ENCODE results near the gene CELA1.
A peak's percentile ranks its signal among the peaks of the same experiment; 100 is the strongest.
"Not testable (repeated sequence)": the region's sequence is repeated elsewhere in the genome, so short reads cannot be mapped to it uniquely, and the experiment has no call there.

CELA1 gene

GRCh38 chr12:51345681-51346080, 798 bp downstream of the CELA1 start:
- H3K4me3 ChIP-seq (ENCODE audit: low read depth, low read length): no peak overlapping the region
- TF ChIP-seq, protein P1, sequence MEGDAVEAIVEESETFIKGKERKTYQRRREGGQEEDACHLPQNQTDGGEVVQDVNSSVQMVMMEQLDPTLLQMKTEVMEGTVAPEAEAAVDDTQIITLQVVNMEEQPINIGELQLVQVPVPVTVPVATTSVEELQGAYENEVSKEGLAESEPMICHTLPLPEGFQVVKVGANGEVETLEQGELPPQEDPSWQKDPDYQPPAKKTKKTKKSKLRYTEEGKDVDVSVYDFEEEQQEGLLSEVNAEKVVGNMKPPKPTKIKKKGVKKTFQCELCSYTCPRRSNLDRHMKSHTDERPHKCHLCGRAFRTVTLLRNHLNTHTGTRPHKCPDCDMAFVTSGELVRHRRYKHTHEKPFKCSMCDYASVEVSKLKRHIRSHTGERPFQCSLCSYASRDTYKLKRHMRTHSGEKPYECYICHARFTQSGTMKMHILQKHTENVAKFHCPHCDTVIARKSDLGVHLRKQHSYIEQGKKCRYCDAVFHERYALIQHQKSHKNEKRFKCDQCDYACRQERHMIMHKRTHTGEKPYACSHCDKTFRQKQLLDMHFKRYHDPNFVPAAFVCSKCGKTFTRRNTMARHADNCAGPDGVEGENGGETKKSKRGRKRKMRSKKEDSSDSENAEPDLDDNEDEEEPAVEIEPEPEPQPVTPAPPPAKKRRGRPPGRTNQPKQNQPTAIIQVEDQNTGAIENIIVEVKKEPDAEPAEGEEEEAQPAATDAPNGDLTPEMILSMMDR (IDR thresholded peaks at IDR 0.05; ENCODE audit: borderline replicate concordance, insufficient read depth, low read depth, low read length): no peak

DNA sequence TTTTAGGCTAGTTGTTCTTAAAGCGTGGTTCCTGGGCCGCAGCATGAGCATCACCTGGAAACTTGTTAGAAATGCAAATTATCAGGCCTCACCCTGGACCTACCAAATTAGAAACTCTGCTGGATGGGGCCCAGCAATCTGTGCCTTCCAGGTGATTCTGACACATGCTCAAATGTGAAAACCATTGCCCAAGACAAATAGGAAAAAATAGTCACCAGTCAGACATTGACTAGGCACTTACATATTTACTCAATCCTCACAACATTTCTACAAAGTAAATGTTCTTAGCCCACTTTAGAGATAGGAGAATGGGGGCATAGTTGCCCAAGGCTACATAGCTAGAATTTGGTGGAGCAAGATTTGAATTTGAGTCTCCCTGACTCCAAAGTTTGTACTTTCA, 3.3 kb downstream of the CELA1 start:
- TF ChIP-seq, protein P1 (IDR thresholded peaks at IDR 0.05; ENCODE audit: borderline replicate concordance, insufficient read depth, low read depth, low read length): no peak
- H3K4me3 ChIP-seq (ENCODE audit: low read depth, low read length): no peak overlapping the region

- TF ChIP-seq, protein P1 (IDR thresholded peaks at IDR 0.05; ENCODE audit: borderline replicate concordance, insufficient read depth, low read depth, low read length): no peak
- H3K4me3 ChIP-seq (ENCODE audit: low read depth, low read length): no peak overlapping the region
Observed at GRCh38 chr12:51342416-51342815, 4.1 kb downstream of the CELA1 start.

DNA sequence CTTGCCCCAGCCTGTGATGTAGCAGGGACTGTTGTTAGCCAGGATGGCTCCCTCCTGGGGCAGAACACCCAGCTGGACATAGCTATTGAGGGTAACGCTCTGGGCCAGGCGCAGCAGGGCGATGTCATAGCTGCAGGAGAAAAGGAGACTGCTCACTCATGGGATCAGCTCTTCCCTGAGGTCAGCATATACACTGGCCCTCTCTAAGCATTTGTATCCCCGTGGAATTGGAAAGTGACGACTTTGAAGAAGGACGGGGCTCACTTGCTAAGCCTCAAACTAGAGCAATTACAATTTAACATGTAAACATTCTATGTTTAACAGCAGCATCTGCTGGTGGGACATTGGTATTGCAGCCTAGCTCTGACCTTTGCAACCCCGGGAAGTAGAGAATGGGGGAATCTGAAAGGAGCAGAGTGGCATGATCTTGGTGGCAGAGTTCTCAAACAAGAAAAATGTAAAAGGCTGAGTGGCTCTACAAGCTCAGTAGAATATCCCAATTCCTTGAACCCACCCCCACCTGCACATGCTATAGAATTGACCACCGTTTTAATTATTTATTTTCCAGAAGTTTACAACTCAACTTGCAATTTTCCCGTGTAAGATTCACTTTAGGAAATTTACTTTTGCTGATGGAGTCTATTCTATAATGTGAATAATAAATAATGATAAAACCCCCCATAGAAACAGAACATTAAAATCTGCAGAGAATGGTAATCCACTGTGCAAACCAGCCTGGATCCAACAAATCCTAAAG, 5.0 kb downstream of the CELA1 start:
- TF ChIP-seq, protein P1 (IDR thresholded peaks at IDR 0.05; ENCODE audit: borderline replicate concordance, insufficient read depth, low read depth, low read length): peak; percentile 95
- H3K4me3 ChIP-seq (ENCODE audit: low read depth, low read length): no peak overlapping the region

DNA sequence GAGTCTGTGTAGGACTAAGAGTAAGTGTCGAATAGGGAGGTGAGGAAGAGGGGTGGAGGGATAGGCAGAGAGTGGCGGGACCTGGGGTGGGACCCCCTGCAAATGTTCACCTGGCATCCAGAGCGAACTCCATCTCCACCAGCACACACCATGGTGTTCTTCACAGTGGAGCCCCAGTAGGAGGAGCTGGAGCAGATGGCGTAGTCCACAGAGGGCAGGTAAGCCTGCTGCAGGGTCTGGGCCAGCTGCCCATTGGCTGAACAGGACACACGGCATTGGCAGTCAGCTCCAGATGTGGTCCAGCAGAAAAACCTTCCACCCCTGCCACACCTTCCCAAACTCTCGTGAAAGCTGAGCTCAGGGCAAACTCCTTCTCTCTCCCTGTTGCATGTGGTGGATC, 6.7 kb downstream of the CELA1 start:
- H3K4me3 ChIP-seq (ENCODE audit: low read depth, low read length): no peak overlapping the region
- TF ChIP-seq, protein P1 (IDR thresholded peaks at IDR 0.05; ENCODE audit: borderline replicate concordance, insufficient read depth, low read depth, low read length): no peak

DNA sequence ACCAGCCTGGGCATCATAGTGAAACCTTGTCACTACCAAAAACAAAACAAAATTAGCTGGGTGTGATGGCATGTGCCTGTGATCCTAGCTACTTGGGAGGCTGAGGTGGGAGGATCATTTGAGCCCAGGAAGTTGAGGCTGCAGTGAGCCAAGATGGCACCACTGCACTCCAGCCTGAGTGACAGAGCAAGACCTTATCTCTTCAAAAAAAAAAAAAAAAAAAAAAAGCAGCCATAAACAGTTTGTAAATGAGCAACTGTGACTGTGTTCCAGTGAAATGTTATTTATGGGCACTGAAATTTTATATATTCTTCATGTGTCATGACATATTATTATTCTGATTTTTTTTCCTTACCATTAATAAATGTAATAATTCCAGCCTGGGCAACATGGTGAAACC, 9.1 kb downstream of the CELA1 start:
- not testable (repeated sequence) for H3K4me3 ChIP-seq (ENCODE audit: low read depth, low read length)

- TF ChIP-seq, protein P1 (IDR thresholded peaks at IDR 0.05; ENCODE audit: borderline replicate concordance, insufficient read depth, low read depth, low read length): no peak
- no peak overlapping the region for H3K4me3 ChIP-seq (ENCODE audit: low read depth, low read length)
Observed at GRCh38 chr12:51335931-51336330, 10.5 kb downstream of the CELA1 start.
